Sigmoid colon (tissue), 7 donors: ENCODE measurements around the gene LHFPL2. TPM values are rescaled to one million over a fixed set of nuclear protein-coding genes. Genes with fewer than 3 reads are reported as not detected.

Experiments used
- DNase-seq: peaks from one replicate; pipeline ENCODE4 v3.0.0-alpha.2; 2019
- H3K27ac ChIP-seq, 4 donors: fragments of 200-600 bp; sonication (generic); one replicate each; pipeline ENCODE4 v1.5.1; 2016 to 2019; ENCODE audit warnings: mild to moderate bottlenecking in 1 of 4
- H3K27me3 ChIP-seq, 3 donors: fragments of 200-600 bp; sonication (generic); one replicate each; pipeline ENCODE4 v1.5.1; 2019; ENCODE audit warnings: mild to moderate bottlenecking in 1 of 3
- H3K36me3 ChIP-seq, 4 donors: fragments of 200-600 bp; sonication (generic); one replicate each; pipeline ENCODE4 v1.5.1; 2016 to 2019
- H3K4me1 ChIP-seq, 4 donors: fragments of 200-600 bp; sonication (generic); one replicate each; pipeline ENCODE4 v1.5.1; 2017 to 2019
- H3K4me3 ChIP-seq, 4 donors: fragments of 200-600 bp; sonication (generic); one replicate each; pipeline ENCODE4 v1.5.1; 2017 to 2019; ENCODE audit warnings: mild to moderate bottlenecking in 2 of 4, moderate library complexity in 1 of 4
- H3K9me3 ChIP-seq, 4 donors: fragments of 200-600 bp in 3 of 4; sonication (generic) in 3 of 4; one replicate each; pipeline versions ENCODE4 v1.5.1 to v1.6.1; 2013 to 2019
- CTCF ChIP-seq, 4 experiments: fragments of 450-650 bp in 3 of 4; fragments of 200-600 bp in 1 of 4; IDR thresholded peaks; one replicate each; pipeline ENCODE4 v1.5.1; 2016 to 2019; ENCODE audit warnings: antibody characterized with exemption in 4 of 4, mild to moderate bottlenecking in 3 of 4, moderate library complexity in 2 of 4
- EP300 ChIP-seq, 4 donors: sonication (generic); formaldehyde crosslinking; IDR thresholded peaks; one replicate each; pipeline ENCODE4 v1.6.1; 2017; ENCODE audit warnings: antibody characterized with exemption in 4 of 4
- POLR2A ChIP-seq, 2 donors: fragments of 450-650 bp; IDR thresholded peaks; one replicate each; pipeline ENCODE4 v1.6.1; 2016; ENCODE audit warnings: antibody characterized with exemption in 2 of 2, mild to moderate bottlenecking in 2 of 2, moderate library complexity in 2 of 2
- POLR2AphosphoS5 ChIP-seq, 4 donors: sonication (generic); formaldehyde crosslinking; IDR thresholded peaks; one replicate each; pipeline ENCODE4 v1.6.1; 2017; ENCODE audit warnings: antibody characterized with exemption in 4 of 4
- WGBS, 2 donors: extraction: QIAGEN DNeasy Blood & Tissue Kit; methylation state at CpG; one replicate each; pipeline ENCODE4 v1.1.7; 2013; 5-methylcytosine and 5-hydroxymethylcytosine counted together
- intact Hi-C: fragments of 100-400 bp; cut with DNase I; formaldehyde crosslinking; loops from one replicate; pipeline ENCODE4 v1.15.1; 2023
- polyA plus RNA-seq, 3 donors: library from polyadenylated mRNA; stranded (reverse); fragments of 200-250 nt; gene quantifications; one replicate each; pipeline ENCODE4 v1.2.3, GENCODE V29; 2013
- total RNA-seq, 4 donors: library from RNA; depleted of rRNA; stranded (reverse); fragments of >200 nt; gene quantifications; one replicate each; pipeline ENCODE4 v1.1.0, GENCODE V29; 2016
- donor health status: healthy with polysubstance abuse.
- donor health status: Bipolar disorder and iron deficiency.
- donor health status: healthy.

LHFPL2 gene
- total and polyA plus RNA-seq, 7 donors: 10.8 to 34.9 (median 21.4) TPM

GRCh38 chr5:78649211-78649695, 681 bp upstream of the LHFPL2 start:
- no peaks in the 10 kb centered on the region for H3K27me3 ChIP-seq
- H3K4me1 ChIP-seq: peaks cover 0 to 47% (median 38%) of the 10 kb centered on the region in 4 donors
- no peak for DNase-seq
- TF ChIP-seq POLR2A (IDR thresholded peaks at IDR 0.05): no peak
- H3K27ac ChIP-seq: peak overlapping the region; percentile 92 to 97 (median 96)
- H3K4me3 ChIP-seq: peak overlapping the region; percentile 67 to 94 (median 90)
- 3 to 19% methylated on average over 23 of the region's 23 CpGs for WGBS, 2 donors
- H3K36me3 ChIP-seq: no peaks in the 10 kb centered on the region
- H3K9me3 ChIP-seq: no peaks in the 10 kb centered on the region
- intact Hi-C loops: loop anchor here (2.0 to 10.0 kb wide), 9 partner anchors 37 to 354 kb away; partner anchors contain the start of genes AP3B1 and SCAMP1

- H3K27me3 ChIP-seq: no peaks in the 10 kb centered on the region
- peak overlapping the region; percentile 67 to 94 (median 90) for H3K4me3 ChIP-seq
- peak in 1 of 4 experiments; percentile 10 for TF ChIP-seq CTCF (IDR thresholded peaks at IDR 0.05)
- TF ChIP-seq EP300 (IDR thresholded peaks at IDR 0.05): no peak
- no peak for TF ChIP-seq POLR2AphosphoS5 (IDR thresholded peaks at IDR 0.05)
- TF ChIP-seq POLR2A (IDR thresholded peaks at IDR 0.05): no peak
- intact Hi-C loops: loop anchor here (2.0 to 10.0 kb wide), 9 partner anchors 36 to 353 kb away; partner anchors contain the start of genes AP3B1 and SCAMP1
- no peaks in the 10 kb centered on the region for H3K9me3 ChIP-seq
- WGBS, 2 donors: 1% methylated on average over 47 of the region's 47 CpGs
- peak overlapping the region; percentile 92 to 97 (median 96) for H3K27ac ChIP-seq
- H3K36me3 ChIP-seq: no peaks in the 10 kb centered on the region
- peak; percentile 85 for DNase-seq
- H3K4me1 ChIP-seq: peaks cover 0 to 43% (median 39%) of the 10 kb centered on the region in 4 donors
Observed at GRCh38 chr5:78647838-78648358, 674 bp downstream of the LHFPL2 start.

GRCh38 chr5:78647351-78647818, 1.2 kb downstream of the LHFPL2 start:
- no peaks in the 10 kb centered on the region for H3K9me3 ChIP-seq
- H3K36me3 ChIP-seq: no peaks in the 10 kb centered on the region
- WGBS, 2 donors: 1 to 3% methylated on average over 17 of the region's 17 CpGs
- H3K4me3 ChIP-seq: peak overlapping the region; percentile 67 to 94 (median 90)
- DNase-seq: peak; percentile 71
- TF ChIP-seq POLR2AphosphoS5 (IDR thresholded peaks at IDR 0.05) (peak in 1 of 4 donors; percentile 45), CTCF (IDR thresholded peaks at IDR 0.05) (no peak)
- peaks cover 0 to 47% (median 40%) of the 10 kb centered on the region in 4 donors for H3K4me1 ChIP-seq
- peak overlapping the region; percentile 92 to 97 (median 96) for H3K27ac ChIP-seq
- intact Hi-C loops: loop anchor here (5.0 to 10.0 kb wide), 8 partner anchors 35 to 353 kb away; partner anchors contain the start of genes AP3B1 and SCAMP1
- H3K27me3 ChIP-seq: no peaks in the 10 kb centered on the region

DNA sequence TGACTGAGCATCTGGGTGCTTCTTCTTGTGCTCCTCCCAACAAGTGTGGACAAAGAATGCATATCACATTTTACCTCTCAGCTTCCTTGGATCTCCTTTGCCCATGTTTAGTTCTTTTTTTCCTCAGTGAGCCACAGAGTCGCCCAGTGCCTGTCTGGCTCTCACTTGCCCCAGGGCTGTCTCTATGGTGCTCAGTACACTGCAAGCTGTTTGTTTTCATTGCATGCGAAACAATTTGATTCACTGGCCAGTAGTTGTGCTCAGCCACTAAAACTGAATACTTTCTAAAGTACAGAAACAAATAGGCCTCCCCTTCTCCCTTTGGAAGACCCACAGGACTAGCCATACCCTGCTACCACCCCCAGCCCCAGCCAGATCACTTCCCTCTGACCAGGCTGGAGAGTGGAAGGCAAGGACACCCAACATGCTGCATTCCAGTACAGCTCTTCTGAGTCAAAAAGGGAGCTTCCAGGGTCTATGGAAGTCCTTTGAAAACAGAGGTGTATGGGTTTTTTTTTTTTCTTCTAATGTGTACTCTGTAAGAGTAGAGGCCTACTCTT, 3.8 kb downstream of the LHFPL2 start:
- H3K9me3 ChIP-seq: no peaks in the 10 kb centered on the region
- no peak for DNase-seq
- H3K36me3 ChIP-seq: no peaks in the 10 kb centered on the region
- WGBS, 2 donors: 65 to 72% methylated on average over 2 of the region's 2 CpGs
- H3K4me3 ChIP-seq: no peak overlapping the region
- H3K4me1 ChIP-seq: peaks cover 0 to 68% (median 57%) of the 10 kb centered on the region in 4 donors
- H3K27me3 ChIP-seq: no peaks in the 10 kb centered on the region
- TF ChIP-seq EP300 (IDR thresholded peaks at IDR 0.05) (no peak), POLR2AphosphoS5 (IDR thresholded peaks at IDR 0.05) (no peak), CTCF (IDR thresholded peaks at IDR 0.05) (no peak), POLR2A (IDR thresholded peaks at IDR 0.05) (no peak)
- intact Hi-C loops: loop anchor here (5.0 to 10.0 kb wide), 8 partner anchors 33 to 350 kb away; partner anchors contain the start of genes AP3B1 and SCAMP1
- H3K27ac ChIP-seq: peak overlapping the region in 1 of 4 donors; percentile 26

GRCh38 chr5:78644129-78644528, 4.4 kb downstream of the LHFPL2 start:
- WGBS, 2 donors: 97 to 98% methylated on average over 3 of the region's 3 CpGs
- no peak overlapping the region for H3K4me3 ChIP-seq
- no peak overlapping the region for H3K27ac ChIP-seq
- DNase-seq: no peak
- H3K27me3 ChIP-seq: no peaks in the 10 kb centered on the region
- H3K9me3 ChIP-seq: no peaks in the 10 kb centered on the region
- H3K36me3 ChIP-seq: no peaks in the 10 kb centered on the region
- TF ChIP-seq POLR2A (IDR thresholded peaks at IDR 0.05): no peak
- H3K4me1 ChIP-seq: peaks cover 0 to 68% (median 58%) of the 10 kb centered on the region in 4 donors
- intact Hi-C loops: loop anchor here (10.0 kb wide), 3 partner anchors 271 to 349 kb away; partner anchors contain the start of genes AP3B1 and SCAMP1
